Pancreas (tissue), 10 donors: Measurements from ENCODE around the gene DUOX2. TPM values are rescaled to one million over a fixed set of nuclear protein-coding genes. Genes with fewer than 3 reads are reported as not detected.
"Not testable (repeated sequence)": the region's sequence is repeated elsewhere in the genome, so short reads cannot be mapped to it uniquely, and the experiment has no call there.

Experiments used
- ATAC-seq, 4 donors: fragments of 200-7000 bp; cut with Tn5 transposase; one replicate each; pipeline versions ENCODE4 v1.8.0 to v1.9.1; 2020; ENCODE audit warnings: mild to moderate bottlenecking in 4 of 4, moderate library complexity in 4 of 4
- DNase-seq, 6 donors: peaks; one replicate each; pipeline ENCODE4 v3.0.0-alpha.2; 2020
- FAIRE-seq: peaks from 2 replicates; lab custom pipeline; 2012; peaks lifted over from hg19 to GRCh38; lab: Jason Lieb, UNC
- H3K27ac ChIP-seq, 4 donors: fragments of 200-600 bp; sonication (generic); 1 replicate in 3 of 4; 2 replicates in 1 of 4; pipeline versions ENCODE4 v1.5.0 to v1.8.0; 2020
- H3K27me3 ChIP-seq, 4 donors: fragments of 200-600 bp; one replicate each; pipeline ENCODE4 v1.8.0; 2021
- H3K36me3 ChIP-seq, 3 donors: fragments of 200-600 bp; sonication (generic) in 1 of 3; one replicate each; pipeline versions ENCODE4 v1.5.0 to v1.8.0; 2020 to 2021
- H3K4me1 ChIP-seq, 3 donors: fragments of 200-600 bp; one replicate each; pipeline ENCODE4 v1.8.0; 2021
- H3K4me3 ChIP-seq, 4 donors: fragments of 200-600 bp; sonication (generic) in 2 of 4; one replicate each; pipeline versions ENCODE4 v1.5.0 to v1.8.0; 2020 to 2021
- H3K9me3 ChIP-seq, 4 donors: fragments of 200-600 bp; one replicate each; pipeline ENCODE4 v1.8.0; 2021
- CTCF ChIP-seq, 4 donors: fragments of 200-600 bp; sonication (generic) in 3 of 4; IDR thresholded peaks; one replicate each; pipeline versions ENCODE4 v1.5.0 to v1.8.0; 2021; ENCODE audit warnings: antibody characterized with exemption in 4 of 4
- WGBS, 2 donors: extraction: QIAGEN DNeasy Blood & Tissue Kit; methylation state at CpG; one replicate each; pipeline ENCODE4 v1.1.7; 2013; 5-methylcytosine and 5-hydroxymethylcytosine counted together
- intact Hi-C, 3 donors: fragments of 100-400 bp; cut with DNase I; formaldehyde crosslinking; loops; one replicate each; pipeline versions ENCODE4 v1.11.1 to v1.14.2; 2022
- polyA plus RNA-seq, 2 donors: library from polyadenylated mRNA; stranded (reverse); fragments of 200-250 nt; gene quantifications; one replicate each; pipeline ENCODE4 v1.2.3, GENCODE V29; 2013
- total RNA-seq, 6 donors: library from RNA; stranded (reverse); fragmentation: NEBNext Ultra II Directional in 4 of 6; extraction: Animal tissue kit (Norgen Biotek cat#: 25700) in 4 of 6; gene quantifications; one replicate each; pipeline versions ENCODE4 v1.2.1 to v1.2.4, GENCODE V29; 2021 to 2023
- donor health status: healthy with polysubstance abuse.
- donor health status: DM: no; HTN: no; CAD: no; lungs with moderate emphysema.
- donor health status: DM: no; HTN: no; CAD: no.
- donor health status: control.
- donor health status: control.
- donor health status: Bipolar disorder and iron deficiency.
- donor health status: DM: yes; HTN: yes; CAD: no.
- donor health status: DM: no; HTN: no; CAD: no.
- donor health status: DM: no; HTN: no; CAD: no.
- donor health status: DM: yes; HTN: yes; CAD: no.

Gene DUOX2
- total and polyA plus RNA-seq, 8 donors, result 0.15 to 32.2 (median 0.87) TPM

GRCh38 chr15:45136378-45136764, 22.4 kb upstream of the DUOX2 start:
- FAIRE-seq (no peak), DNase-seq (no peak), ATAC-seq (peak in 2 of 4 donors; percentile 4 to 17)
- no peak overlapping the region for H3K27ac ChIP-seq
- no peaks in the 10 kb centered on the region for H3K4me1 ChIP-seq
- H3K27me3 ChIP-seq, result no peaks in the 10 kb centered on the region
- WGBS, 2 donors, result 25 to 26% methylated on average over 10 of the region's 10 CpGs
- H3K4me3 ChIP-seq, result no peak overlapping the region
- TF ChIP-seq CTCF (IDR thresholded peaks at IDR 0.05), result no peak
- no peaks in the 10 kb centered on the region for H3K9me3 ChIP-seq
- no peaks in the 10 kb centered on the region for H3K36me3 ChIP-seq
- intact Hi-C loops, result no loop called here

- peak overlapping the region in 1 of 4 donors; percentile 28 for H3K4me3 ChIP-seq
- H3K27ac ChIP-seq, DNase-seq, FAIRE-seq, H3K4me1 ChIP-seq, intact Hi-C loops, H3K27me3 ChIP-seq, H3K9me3 ChIP-seq, H3K36me3 ChIP-seq: not testable (repeated sequence)
- 22% methylated on average over 8 to 11 of the region's 37 CpGs for WGBS, 2 donors
- ATAC-seq, result peak; percentile 10 to 28 (median 20)
Measured at GRCh38 chr15:45135705-45136377, 21.9 kb upstream of the DUOX2 start.

GRCh38 chr15:45134682-45135604, 21.0 kb upstream of the DUOX2 start:
- ATAC-seq (peak; percentile 75 to 90 (median 86)), DNase-seq (peak in 5 of 6 donors; percentile 37 to 81 (median 59)), FAIRE-seq (no peak)
- peak overlapping the region in 2 of 4 donors; percentile 21 to 28 for H3K4me3 ChIP-seq
- H3K36me3 ChIP-seq, result no peaks in the 10 kb centered on the region
- TF ChIP-seq CTCF (IDR thresholded peaks at IDR 0.05), result no peak
- 10% methylated on average over 44 to 57 of the region's 57 CpGs for WGBS, 2 donors
- H3K27me3 ChIP-seq, result no peaks in the 10 kb centered on the region
- intact Hi-C loops, result no loop called here
- H3K4me1 ChIP-seq, result no peaks in the 10 kb centered on the region
- H3K27ac ChIP-seq, result no peak overlapping the region
- no peaks in the 10 kb centered on the region for H3K9me3 ChIP-seq

- intact Hi-C loops, result no loop called here
- H3K4me1 ChIP-seq, result no peaks in the 10 kb centered on the region
Measured at GRCh38 chr15:45134046-45134445, 20.1 kb upstream of the DUOX2 start.

More at GRCh38 chr15:45134046-45134445, 20.1 kb upstream of the DUOX2 start:
- no peak for ATAC-seq
- 91 to 97% methylated on average over 7 of the region's 7 CpGs for WGBS, 2 donors
- H3K27ac ChIP-seq, result no peak overlapping the region
- H3K36me3 ChIP-seq, result no peaks in the 10 kb centered on the region
- H3K27me3 ChIP-seq, result no peaks in the 10 kb centered on the region
- peak in 1 of 6 donors; percentile 50 for DNase-seq
- no peak for TF ChIP-seq CTCF (IDR thresholded peaks at IDR 0.05)
- no peaks in the 10 kb centered on the region for H3K9me3 ChIP-seq
- FAIRE-seq, result no peak
- H3K4me3 ChIP-seq, result no peak overlapping the region
